HepG2 (cell line): ENCODE results near the gene F12. TPM values are rescaled to one million over a fixed set of nuclear protein-coding genes. Genes with fewer than 3 reads are reported as not detected.

ENCODE experiments used
- HDAC1 ChIP-seq: sonication (generic); formaldehyde crosslinking; IDR thresholded peaks from 2 replicates; pipeline ENCODE4 v1.5.1; 2020; ENCODE audit warnings: mild to moderate bottlenecking, missing genetic modification reagents
- HMGA1 ChIP-seq: sonication (generic); formaldehyde crosslinking; conservative IDR thresholded peaks from 2 replicates; pipeline ENCODE4 v1.4.0; 2020; ENCODE audit warnings: missing genetic modification reagents
- HNRNPL ChIP-seq: fragments of 200-400 bp; formaldehyde crosslinking; IDR thresholded peaks from 2 replicates; pipeline ENCODE4 v1.6.1; 2017; ENCODE audit warnings: mild to moderate bottlenecking, low read depth, low read length
- POLR2G ChIP-seq: fragments of 200-400 bp; formaldehyde crosslinking; IDR thresholded peaks from 2 replicates; pipeline ENCODE4 v1.6.1; 2018; ENCODE audit warnings: mild to moderate bottlenecking, low read depth, low read length, moderate library complexity
- RCOR2 ChIP-seq: IDR thresholded peaks from 2 replicates; pipeline ENCODE4 v1.6.1; 2016; ENCODE audit warnings: missing biosample characterization, missing genetic modification reagents
- RELA ChIP-seq: sonication (generic); formaldehyde crosslinking; IDR thresholded peaks from 2 replicates; pipeline ENCODE4 v1.4.0; 2020; ENCODE audit warnings: missing genetic modification reagents
- TAF1 ChIP-seq: sonication (generic); formaldehyde crosslinking; IDR thresholded peaks from 2 replicates; pipeline ENCODE4 v1.4.0; 2020; ENCODE audit warnings: missing genetic modification reagents
- ZC3H13 ChIP-seq: sonication (generic); formaldehyde crosslinking; IDR thresholded peaks from 2 replicates; pipeline ENCODE4 v1.8.1; 2023; ENCODE audit warnings: mild to moderate bottlenecking, missing genetic modification reagents, moderate library complexity
- ZFP90 ChIP-seq: sonication (generic); formaldehyde crosslinking; IDR thresholded peaks from 2 replicates; pipeline ENCODE4 v1.8.0; 2022; ENCODE audit warnings: missing genetic modification reagents, mild to moderate bottlenecking, inconsistent platforms, borderline replicate concordance
- ZKSCAN8 ChIP-seq: IDR thresholded peaks from 2 replicates; pipeline ENCODE4 v1.6.1; 2016; ENCODE audit warnings: borderline replicate concordance, missing genetic modification reagents, missing compliant biosample characterization
- ZNF468 ChIP-seq: sonication (generic); formaldehyde crosslinking; IDR thresholded peaks from 2 replicates; pipeline ENCODE4 v1.8.0; 2022; ENCODE audit warnings: mild to moderate bottlenecking, moderate library complexity, missing genetic modification reagents
- ZNF616 ChIP-seq: sonication (generic); formaldehyde crosslinking; IDR thresholded peaks from 2 replicates; pipeline ENCODE4 v1.5.0; 2020; ENCODE audit warnings: low read depth, mild to moderate bottlenecking, missing genetic modification reagents
- ZSCAN25 ChIP-seq: sonication (generic); formaldehyde crosslinking; IDR thresholded peaks from 2 replicates; pipeline ENCODE4 v1.8.0; 2022; ENCODE audit warnings: mild to moderate bottlenecking, missing genetic modification reagents
- polyA plus RNA-seq, 8 experiments: library from polyadenylated mRNA; depleted of rRNA in 3 of 8; stranded (reverse) in 7 of 8; unstranded in 1 of 8; fragments of >200 nt; fragmentation: Illumina TruSeq in 4 of 8; extraction: Trizol in 4 of 8; gene quantifications; 2 replicates each; pipeline versions ENCODE4 v1.2.1 to v1.2.3, GENCODE V29; 2011 to 2016; ENCODE audit warnings: low read depth in 4 of 8, missing spikeins in 1 of 8, mixed read lengths in 1 of 8; ENCODE audit not compliant: insufficient read depth in 1 of 8
- total RNA-seq, 5 experiments: library from RNA; depleted of rRNA; stranded (reverse); fragments of >200 nt; fragmentation: Illumina TruSeq; extraction: Trizol; gene quantifications; 2 replicates each; pipeline ENCODE4 v1.2.3, GENCODE V29; 2016; ENCODE audit warnings: low read depth in 1 of 5
- TF ChIP-seq, protein P1 (sequence below): sonication (generic); formaldehyde crosslinking; IDR thresholded peaks from 2 replicates; pipeline ENCODE4 v1.5.1; 2020; ENCODE audit warnings: mild to moderate bottlenecking, missing genetic modification reagents, moderate library complexity
- TF ChIP-seq, protein P2 (sequence below): IDR thresholded peaks from 2 replicates; pipeline ENCODE4 v1.6.1; 2016; ENCODE audit warnings: low read depth, control low read depth
- TF ChIP-seq, protein P3 (sequence below): sonication (generic); formaldehyde crosslinking; IDR thresholded peaks from 2 replicates; pipeline ENCODE4 v1.9.0; 2021; ENCODE audit warnings: missing genetic modification reagents, borderline replicate concordance
- TF ChIP-seq, protein P4 (sequence below): sonication (generic); formaldehyde crosslinking; conservative IDR thresholded peaks from 2 replicates; pipeline ENCODE4 v1.4.0; 2020; ENCODE audit warnings: mild to moderate bottlenecking, missing genetic modification reagents, moderate library complexity

Gene F12
- total and polyA plus RNA-seq, 2 of the 13 experiments (the other 11 are each of a cell fraction or from before 2014, with no cell fraction given) = 2.5 to 3.0 TPM

DNA sequence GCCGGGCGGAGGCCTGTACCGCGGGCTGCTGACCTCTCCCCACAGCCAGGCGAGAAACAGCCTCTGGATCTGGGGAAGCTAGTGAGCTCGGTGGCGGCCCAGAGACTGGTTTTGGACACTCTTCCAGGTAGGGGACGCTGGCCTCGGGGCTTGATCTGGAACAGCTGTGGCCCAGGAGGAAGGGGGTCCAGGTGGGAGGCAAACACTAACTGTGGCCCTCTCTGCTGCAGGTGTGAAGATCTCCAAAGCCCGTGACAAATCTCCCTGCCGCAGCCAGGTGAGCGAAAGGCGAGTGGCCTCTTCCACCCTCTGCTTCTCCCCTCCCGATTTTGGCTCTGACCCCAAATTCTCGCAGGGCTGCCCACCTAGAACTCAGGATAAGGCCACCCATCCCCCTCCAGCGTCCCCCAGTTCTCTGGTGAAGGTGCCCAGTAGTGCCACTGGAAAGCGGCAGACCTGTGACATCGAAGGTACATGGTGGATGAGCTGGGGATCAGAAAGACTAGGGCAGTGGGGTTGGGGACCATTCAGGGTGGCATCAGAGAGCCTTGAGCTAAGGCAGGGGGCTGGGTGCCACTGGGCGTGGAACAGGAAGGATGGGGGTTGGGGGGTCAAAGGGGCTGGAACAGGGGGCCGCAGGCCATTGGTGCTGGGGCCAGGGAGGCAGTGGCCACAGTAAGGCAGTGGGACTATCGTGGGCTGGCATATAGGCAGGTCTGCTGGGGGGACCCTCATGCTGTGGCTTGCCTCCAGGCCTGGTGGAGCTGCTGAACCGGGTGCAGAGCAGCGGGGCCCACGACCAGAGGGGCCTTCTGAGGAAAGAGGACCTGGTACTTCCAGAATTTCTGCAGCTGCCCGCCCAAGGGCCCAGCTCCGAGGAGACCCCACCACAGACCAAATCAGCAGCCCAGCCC, 38.0 kb downstream of the F12 start (continued):
- TF ChIP-seq, protein P1, sequence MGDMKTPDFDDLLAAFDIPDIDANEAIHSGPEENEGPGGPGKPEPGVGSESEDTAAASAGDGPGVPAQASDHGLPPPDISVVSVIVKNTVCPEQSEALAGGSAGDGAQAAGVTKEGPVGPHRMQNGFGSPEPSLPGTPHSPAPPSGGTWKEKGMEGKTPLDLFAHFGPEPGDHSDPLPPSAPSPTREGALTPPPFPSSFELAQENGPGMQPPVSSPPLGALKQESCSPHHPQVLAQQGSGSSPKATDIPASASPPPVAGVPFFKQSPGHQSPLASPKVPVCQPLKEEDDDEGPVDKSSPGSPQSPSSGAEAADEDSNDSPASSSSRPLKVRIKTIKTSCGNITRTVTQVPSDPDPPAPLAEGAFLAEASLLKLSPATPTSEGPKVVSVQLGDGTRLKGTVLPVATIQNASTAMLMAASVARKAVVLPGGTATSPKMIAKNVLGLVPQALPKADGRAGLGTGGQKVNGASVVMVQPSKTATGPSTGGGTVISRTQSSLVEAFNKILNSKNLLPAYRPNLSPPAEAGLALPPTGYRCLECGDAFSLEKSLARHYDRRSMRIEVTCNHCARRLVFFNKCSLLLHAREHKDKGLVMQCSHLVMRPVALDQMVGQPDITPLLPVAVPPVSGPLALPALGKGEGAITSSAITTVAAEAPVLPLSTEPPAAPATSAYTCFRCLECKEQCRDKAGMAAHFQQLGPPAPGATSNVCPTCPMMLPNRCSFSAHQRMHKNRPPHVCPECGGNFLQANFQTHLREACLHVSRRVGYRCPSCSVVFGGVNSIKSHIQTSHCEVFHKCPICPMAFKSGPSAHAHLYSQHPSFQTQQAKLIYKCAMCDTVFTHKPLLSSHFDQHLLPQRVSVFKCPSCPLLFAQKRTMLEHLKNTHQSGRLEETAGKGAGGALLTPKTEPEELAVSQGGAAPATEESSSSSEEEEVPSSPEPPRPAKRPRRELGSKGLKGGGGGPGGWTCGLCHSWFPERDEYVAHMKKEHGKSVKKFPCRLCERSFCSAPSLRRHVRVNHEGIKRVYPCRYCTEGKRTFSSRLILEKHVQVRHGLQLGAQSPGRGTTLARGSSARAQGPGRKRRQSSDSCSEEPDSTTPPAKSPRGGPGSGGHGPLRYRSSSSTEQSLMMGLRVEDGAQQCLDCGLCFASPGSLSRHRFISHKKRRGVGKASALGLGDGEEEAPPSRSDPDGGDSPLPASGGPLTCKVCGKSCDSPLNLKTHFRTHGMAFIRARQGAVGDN (CRISPR knock-in tag) = peak; percentile 61
- 0 out of 2 replicates have a peak, but pooled peaks have one; percentile 6 for TF ChIP-seq ZSCAN25
- TF ChIP-seq TAF1 (CRISPR knock-in tag) = peak; percentile 56; the same call in 1 of the 2 replicates
- no peak for TF ChIP-seq ZNF468 (CRISPR knock-in tag)
- no peak for TF ChIP-seq ZC3H13 (CRISPR knock-in tag)
- 0 out of 2 replicates have a peak, but pooled peaks have one; percentile 26 for TF ChIP-seq HNRNPL
- TF ChIP-seq RELA = 0 out of 2 replicates have a peak, but pooled peaks have one; percentile 8
- 0 out of 2 replicates have a peak, but pooled peaks have one; percentile 10 for TF ChIP-seq ZKSCAN8 (CRISPR knock-in tag)
- 0 out of 2 replicates have a peak, but pooled peaks have one; percentile 7 for TF ChIP-seq ZFP90
- peak; percentile 77 for TF ChIP-seq POLR2G
- no peak for TF ChIP-seq HDAC1 (CRISPR knock-in tag)
- TF ChIP-seq, protein P2, sequence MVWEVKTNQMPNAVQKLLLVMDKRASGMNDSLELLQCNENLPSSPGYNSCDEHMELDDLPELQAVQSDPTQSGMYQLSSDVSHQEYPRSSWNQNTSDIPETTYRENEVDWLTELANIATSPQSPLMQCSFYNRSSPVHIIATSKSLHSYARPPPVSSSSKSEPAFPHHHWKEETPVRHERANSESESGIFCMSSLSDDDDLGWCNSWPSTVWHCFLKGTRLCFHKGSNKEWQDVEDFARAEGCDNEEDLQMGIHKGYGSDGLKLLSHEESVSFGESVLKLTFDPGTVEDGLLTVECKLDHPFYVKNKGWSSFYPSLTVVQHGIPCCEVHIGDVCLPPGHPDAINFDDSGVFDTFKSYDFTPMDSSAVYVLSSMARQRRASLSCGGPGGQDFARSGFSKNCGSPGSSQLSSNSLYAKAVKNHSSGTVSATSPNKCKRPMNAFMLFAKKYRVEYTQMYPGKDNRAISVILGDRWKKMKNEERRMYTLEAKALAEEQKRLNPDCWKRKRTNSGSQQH (CRISPR knock-in tag) = peak; percentile 18; the same call in 1 of the 2 replicates
- TF ChIP-seq HMGA1 (CRISPR knock-in tag) = no peak
- TF ChIP-seq, protein P3, sequence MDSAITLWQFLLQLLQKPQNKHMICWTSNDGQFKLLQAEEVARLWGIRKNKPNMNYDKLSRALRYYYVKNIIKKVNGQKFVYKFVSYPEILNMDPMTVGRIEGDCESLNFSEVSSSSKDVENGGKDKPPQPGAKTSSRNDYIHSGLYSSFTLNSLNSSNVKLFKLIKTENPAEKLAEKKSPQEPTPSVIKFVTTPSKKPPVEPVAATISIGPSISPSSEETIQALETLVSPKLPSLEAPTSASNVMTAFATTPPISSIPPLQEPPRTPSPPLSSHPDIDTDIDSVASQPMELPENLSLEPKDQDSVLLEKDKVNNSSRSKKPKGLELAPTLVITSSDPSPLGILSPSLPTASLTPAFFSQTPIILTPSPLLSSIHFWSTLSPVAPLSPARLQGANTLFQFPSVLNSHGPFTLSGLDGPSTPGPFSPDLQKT (CRISPR knock-in tag) = peak; percentile 60; the same call in 1 of the 2 replicates
- no peak for TF ChIP-seq RCOR2 (CRISPR knock-in tag)
- TF ChIP-seq, protein P4, sequence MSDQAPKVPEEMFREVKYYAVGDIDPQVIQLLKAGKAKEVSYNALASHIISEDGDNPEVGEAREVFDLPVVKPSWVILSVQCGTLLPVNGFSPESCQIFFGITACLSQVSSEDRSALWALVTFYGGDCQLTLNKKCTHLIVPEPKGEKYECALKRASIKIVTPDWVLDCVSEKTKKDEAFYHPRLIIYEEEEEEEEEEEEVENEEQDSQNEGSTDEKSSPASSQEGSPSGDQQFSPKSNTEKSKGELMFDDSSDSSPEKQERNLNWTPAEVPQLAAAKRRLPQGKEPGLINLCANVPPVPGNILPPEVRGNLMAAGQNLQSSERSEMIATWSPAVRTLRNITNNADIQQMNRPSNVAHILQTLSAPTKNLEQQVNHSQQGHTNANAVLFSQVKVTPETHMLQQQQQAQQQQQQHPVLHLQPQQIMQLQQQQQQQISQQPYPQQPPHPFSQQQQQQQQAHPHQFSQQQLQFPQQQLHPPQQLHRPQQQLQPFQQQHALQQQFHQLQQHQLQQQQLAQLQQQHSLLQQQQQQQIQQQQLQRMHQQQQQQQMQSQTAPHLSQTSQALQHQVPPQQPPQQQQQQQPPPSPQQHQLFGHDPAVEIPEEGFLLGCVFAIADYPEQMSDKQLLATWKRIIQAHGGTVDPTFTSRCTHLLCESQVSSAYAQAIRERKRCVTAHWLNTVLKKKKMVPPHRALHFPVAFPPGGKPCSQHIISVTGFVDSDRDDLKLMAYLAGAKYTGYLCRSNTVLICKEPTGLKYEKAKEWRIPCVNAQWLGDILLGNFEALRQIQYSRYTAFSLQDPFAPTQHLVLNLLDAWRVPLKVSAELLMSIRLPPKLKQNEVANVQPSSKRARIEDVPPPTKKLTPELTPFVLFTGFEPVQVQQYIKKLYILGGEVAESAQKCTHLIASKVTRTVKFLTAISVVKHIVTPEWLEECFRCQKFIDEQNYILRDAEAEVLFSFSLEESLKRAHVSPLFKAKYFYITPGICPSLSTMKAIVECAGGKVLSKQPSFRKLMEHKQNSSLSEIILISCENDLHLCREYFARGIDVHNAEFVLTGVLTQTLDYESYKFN (CRISPR knock-in tag) = peak; percentile 14; the same call in 1 of the 2 replicates
- no peak for TF ChIP-seq ZNF616 (CRISPR knock-in tag)
